Lung microvascular endothelial cell (primary cell): ENCODE results near the gene MYCBP2. TPM values are rescaled to one million over a fixed set of nuclear protein-coding genes. Genes with fewer than 3 reads are reported as not detected.
"Not testable (repeated sequence)": the region's sequence is repeated elsewhere in the genome, so short reads cannot be mapped to it uniquely, and the experiment has no call there.

Experiments
- DNase-seq, 2 donors: peaks; one replicate each; pipeline versions ENCODE4 v3.0.0 to v3.0.0-alpha.2; 2010; ENCODE audit warnings: low read depth in 2 of 2
- total RNA-seq: library from RNA; depleted of rRNA; stranded (reverse); fragments of >200 nt; gene quantifications from 2 replicates; pipeline ENCODE4 v1.2.1, GENCODE V29; 2014

Gene MYCBP2
- total RNA-seq, 1 donor from 2014 or later = 120 TPM

DNA sequence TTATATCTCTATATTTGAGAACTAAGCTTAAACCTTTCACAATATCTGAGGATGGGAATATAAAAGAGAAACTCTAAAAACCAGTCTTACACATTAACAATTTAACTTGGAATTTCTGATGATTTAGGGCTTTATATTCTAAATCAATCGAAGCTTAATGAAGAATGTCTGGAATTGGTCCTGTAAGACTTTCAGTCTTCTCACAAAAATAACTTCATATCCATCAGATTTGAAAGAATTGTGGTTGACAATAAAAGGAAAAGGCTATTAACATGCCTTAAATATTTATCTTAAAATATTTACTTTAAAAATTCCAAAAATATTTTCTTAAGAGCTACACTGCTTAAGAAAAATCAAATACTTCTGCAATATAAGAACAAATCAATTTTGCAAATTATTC, 27.3 kb downstream of the MYCBP2 start:
- no peak for DNase-seq

DNA sequence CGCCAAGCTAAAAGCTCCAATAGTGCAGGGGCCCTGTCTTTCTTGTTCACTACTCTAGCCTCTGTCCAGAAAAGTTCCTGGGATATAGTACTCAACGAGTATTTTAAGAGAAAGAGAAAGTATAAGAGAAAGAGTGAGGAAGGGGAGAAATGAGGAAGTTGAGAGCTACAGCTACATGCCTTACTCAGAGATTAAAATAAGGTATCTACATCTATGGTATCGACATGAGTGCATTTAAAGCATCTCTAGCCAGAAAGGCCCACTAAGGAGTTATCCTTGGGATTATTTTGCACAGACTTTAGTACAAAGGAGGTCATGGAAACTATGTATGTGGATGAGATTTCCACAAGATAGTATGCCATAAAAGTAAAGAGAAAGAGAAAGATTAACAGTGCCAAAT, 28.5 kb downstream of the MYCBP2 start:
- no peak for DNase-seq

DNA sequence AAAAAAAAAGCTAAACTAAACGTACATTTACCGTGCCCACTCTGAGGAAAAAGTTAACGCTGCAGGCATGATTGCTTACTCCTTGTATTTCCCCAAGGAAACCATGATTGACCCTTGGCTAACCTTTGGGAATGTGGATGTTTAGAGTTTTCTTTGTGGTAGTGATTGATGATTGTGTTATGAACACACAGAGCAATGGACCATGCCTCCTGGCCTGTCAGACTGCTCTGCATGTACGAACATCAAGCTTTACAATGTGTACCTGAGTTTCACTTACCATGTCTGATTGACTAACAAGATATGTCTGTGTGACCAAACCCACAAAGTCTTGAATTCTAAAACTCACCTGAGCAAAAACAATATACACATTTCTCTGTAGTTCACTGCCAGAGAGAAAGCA, 35.1 kb downstream of the MYCBP2 start:
- DNase-seq = peak in 1 of 2 donors; percentile 69

DNA sequence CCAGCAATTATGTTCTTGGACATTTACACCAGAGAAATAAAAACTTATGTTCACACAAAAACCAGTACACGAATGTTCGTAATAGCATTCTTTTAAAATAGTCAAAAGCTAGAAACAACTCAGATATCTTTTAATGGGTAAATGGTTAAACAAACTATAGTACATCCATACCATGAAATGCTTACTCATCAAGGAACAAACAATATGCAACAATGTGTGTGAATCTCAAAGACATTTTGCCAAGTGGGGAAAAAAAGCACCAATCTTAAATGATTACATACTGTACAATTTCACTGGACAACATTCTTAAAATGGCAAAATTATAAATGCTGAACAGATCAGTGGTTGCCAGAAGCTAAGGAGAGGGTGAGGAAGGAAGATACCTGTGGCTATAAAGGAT, 36.6 kb downstream of the MYCBP2 start:
- DNase-seq = no peak

DNA sequence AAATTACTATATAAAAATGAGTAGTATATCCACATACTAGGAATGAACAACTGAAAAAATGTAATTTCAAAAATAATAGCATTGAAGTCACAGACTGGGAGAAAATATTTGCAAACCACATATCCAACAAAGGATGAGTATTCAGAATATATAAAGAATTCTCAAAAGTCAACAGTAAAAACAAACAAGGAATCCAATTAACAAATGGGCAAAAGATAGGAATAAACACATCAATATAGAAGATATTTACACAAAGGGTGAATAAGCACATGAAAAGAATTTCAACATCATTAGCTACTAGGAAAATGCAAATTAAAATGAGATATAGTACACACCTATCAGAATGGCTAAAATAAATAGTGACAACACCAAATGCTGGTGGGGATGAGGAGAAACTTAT, 37.0 kb downstream of the MYCBP2 start:
- DNase-seq = no peak

DNA sequence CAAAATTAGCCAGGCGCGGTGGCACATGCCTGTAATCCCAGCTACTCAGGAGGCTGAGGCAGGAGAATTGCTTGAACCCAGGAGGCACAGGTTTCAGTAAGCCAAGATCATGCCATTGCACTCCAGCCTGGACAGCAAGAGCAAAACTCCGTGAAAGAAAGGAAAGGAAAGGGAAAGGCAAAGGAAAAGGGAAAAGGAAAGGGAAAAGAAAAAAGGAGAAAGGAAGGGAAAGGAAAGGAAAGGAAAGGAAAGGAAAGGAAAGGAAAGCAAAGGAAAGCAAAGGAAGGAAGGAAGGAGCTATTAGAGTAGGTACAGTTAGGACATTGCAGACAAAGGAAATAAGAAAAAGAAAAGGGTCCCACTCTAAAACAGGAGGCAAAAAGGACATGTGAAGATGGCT, 41.3 kb downstream of the MYCBP2 start:
- DNase-seq = not testable (repeated sequence)

DNA sequence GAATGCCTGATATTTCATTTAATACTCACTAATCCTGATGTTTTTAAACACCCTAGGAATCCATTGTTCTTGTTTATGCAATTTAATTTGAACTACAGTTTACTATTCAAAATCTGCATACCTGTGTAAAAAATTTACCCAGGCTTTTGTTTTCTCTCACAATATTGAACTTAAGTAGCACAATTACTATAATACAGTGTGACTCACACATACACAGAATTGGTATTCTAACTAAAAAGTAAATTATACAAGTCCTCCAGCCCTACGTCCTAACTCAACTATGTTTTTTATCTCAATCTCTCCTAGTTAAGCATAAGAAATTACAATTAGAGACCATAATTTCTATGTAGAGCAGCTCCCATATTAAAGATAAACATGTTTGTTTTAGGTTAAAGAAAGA, 41.8 kb downstream of the MYCBP2 start:
- DNase-seq = no peak

DNA sequence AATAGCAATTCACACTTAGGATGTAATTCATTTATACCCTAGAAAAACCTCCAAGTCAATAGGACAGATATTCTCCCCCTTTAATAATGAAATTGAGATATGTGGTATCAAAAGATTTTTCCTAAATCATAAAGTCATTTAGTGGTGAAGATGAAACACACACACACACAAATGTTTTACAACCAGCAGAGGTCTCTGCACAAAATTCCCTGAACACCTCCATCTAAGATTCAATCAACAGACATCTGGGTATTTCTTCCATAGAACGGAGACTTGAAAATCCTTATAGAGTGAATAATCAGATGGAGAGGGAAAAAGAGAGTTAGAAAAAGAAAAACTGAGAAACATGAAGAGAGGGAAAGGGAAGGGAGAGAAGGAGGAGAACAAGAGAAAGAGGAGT, 52.8 kb downstream of the MYCBP2 start:
- peak; percentile 6 to 29 for DNase-seq

DNA sequence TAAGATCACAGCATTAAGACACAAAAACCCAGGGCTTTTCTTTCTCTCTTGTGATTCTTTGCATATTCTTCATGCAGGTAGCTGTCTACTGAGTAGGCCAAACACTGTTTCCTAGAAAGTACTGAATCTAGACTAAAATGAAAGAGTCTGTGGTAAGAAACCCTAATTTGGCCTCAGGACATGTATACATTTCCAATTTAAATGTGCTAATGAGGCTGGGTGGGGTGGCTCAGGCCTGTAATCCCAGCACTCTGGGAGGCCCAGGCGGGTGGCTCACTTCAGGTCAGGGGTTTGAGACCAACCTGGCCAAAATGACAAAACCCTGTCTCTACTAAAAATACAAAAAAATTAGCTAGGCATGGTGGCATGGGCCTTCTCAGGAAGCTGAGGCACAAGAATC, 57.8 kb downstream of the MYCBP2 start:
- no peak for DNase-seq

DNA sequence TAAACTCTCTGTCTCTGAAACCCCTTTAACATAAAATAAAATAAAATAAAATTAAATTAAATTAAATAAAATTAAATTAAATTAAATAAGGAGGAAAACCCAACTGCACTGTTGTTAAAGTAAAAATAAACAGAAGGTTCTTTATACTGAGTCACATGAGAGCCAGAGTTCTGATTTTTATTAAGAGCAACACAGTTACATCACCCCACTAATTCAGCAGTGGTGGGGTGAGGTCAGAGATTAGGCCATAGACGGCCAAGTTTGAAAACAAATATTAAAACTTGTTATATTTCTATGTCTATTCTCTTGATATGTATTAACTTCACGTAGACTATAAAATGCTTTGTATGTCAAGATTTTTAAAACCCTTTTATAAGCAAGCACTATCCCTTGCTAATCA, 59.5 kb downstream of the MYCBP2 start:
- DNase-seq = no peak

DNA sequence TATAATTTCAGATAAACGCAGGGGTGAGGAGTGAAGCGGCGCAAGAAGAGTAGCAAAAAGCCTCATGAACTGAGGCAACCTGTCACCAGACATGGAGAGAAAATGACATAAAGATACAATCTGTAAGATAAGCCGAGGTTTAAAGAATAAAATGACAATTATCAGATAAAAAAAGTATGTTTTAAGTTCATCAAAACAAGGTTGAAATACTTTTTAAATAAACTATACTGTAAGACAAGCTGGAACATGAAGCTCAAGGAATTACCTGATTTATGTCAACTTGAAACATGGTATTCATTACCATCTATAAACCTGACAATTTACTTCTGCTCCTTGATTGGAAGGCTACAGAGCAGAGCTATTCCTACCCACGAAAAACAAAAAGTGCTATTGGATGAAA, 61.6 kb downstream of the MYCBP2 start:
- no peak for DNase-seq

DNA sequence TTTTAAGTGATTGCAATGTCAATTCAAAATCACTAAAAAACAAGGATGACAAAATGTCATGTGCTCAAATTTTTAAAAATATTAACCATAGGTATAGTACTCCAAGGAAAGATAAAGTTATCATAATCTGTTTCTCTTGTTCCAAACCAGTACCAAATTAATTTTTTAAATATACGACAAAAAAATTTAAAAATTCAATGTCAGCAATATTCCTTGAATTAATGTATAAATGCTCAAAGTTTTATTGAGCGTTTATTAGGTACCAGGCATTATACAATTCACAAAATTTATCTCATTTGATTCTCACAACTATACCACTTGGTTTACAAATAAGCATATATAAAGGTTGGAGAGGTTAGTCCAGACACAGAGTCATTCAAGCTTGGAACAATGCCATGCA, 64.7 kb downstream of the MYCBP2 start:
- no peak for DNase-seq

DNA sequence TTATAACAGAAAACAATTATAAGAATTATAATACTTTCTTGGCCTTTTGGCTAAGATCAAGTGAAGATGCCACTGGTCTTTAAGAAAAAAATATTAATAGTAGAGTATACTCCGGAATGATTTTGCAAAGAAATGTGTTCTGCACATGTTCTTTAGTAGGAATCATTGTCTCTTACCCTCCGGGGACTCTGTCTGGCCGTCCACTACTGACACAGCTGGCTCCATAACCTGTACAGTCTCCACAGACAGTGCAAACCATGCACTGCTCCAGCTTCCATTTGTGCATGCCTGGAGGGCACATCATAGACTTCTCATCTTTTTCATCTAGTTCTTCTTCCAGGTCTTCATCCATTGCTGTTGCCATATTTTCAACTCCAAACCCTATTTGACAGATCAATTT, 75.9 kb downstream of the MYCBP2 start:
- no peak for DNase-seq

DNA sequence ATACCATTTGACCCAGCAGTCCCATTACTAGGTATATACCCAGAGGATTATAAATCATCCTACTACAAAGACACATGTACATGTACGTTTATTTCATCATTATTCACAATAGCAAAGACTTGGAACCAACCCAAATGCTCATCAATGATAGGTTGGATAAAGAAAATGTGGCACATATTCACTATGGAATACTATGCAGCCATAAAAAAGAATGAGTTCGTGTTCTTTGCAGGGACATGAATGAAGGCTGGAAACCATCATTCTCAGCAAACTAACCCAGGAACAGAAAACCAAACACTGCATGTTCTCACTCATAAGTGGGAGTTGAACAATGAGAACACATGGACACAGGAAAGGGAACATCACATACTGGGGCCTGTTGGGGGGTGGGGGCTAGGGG, 81.7 kb downstream of the MYCBP2 start:
- not testable (repeated sequence) for DNase-seq

DNA sequence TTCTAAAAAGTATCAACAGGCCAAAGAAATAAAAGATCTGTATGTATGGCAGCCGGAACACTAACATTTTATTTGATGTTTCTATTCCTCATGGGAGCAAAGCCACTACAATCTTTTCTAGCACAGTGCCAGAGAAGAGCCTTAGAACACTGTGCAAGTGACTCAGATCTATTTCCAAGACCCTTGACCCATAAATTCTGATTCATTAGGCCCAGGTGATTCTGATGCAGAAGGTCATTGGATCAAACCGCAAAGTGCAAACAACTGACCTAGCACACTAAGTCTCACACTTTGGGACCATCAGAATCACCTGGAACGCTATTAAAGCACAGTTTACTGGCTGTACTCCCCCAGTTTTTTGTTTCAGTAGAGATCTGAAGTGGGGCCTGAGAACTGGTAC, 87.6 kb downstream of the MYCBP2 start:
- DNase-seq = peak in 1 of 2 donors; percentile 10

DNA sequence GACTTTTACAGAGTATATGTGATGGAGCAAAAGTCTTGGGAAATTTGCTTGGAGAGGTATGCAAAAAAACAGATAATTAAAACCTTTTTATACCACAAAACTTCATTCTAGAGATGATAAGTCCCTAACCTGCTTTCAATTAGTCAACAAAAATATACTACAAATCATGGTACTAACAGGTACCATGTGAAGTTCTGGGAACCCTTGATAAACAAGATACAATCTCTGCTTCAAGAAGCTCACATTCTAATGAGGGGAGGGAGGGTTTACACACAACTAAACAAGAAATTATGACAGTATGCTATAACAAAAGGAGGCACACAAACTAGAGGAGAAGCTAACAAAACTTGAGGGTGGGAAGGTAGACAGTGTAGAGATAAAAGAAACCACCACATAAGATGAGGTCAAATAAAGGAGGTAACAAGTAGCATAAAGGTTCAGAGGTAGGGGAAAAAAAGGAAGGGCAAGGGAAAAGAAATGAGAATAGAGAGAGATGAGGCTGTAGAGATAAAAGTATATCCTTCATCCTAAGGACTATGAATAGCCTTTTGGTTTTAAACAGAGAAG, 91.4 kb downstream of the MYCBP2 start:
- DNase-seq = no peak

DNA sequence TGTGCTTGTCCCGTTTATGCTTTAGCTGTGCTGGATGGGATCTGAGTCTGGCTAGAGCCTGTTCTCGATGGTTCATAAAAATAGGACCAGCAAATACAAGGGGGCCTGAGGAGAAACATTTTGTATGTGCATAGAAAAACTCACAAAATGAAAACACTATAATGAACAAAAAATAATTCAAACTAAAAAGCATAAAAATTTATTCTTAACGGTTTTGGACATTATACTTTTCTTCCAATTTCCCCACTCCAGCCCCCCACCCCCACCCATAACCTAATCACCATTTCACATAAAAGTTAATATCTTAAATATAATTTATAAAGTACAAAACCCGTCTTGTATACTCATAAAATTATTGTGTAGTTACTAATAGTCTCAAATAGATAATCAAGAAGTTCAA, 93.7 kb downstream of the MYCBP2 start:
- DNase-seq = no peak

DNA sequence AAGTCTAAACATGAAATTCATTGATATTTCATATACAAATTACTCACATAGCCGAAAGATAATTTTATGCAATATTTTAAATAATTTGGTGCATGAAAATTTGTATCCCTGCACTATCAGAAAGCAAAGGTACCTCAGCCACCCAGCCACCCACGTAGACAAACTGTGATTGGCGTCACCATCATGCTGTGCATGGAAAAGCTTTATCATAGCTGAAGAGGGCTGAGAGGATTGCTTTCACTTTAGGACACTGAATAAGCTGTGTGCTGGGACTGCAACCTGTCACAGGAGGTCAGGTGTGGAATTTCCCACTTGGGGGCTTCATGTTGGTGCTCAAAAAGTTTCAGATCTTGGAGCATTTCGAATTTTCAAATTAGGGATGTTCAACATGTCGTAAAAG, 96.3 kb downstream of the MYCBP2 start:
- DNase-seq = peak in 1 of 2 donors; percentile 4

DNA sequence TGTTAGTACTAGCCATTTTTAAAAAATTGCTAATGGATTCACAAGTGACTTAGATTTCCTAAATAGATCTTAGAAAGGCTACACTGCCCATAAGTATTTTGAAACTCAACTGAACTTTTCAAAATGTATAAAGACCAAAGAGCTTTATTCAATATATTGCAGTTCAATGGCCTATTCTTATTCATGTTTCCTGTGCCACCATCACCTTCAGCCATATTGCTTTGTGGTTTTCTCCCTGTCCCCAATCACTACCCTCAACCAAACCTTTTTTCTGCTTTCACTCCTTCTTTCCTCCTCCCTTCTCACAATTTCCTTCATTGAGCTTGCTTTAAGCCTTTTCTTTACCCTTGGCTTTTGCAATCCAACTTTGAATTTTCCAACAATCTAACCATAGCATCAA, 100.9 kb downstream of the MYCBP2 start:
- DNase-seq = no peak

DNA sequence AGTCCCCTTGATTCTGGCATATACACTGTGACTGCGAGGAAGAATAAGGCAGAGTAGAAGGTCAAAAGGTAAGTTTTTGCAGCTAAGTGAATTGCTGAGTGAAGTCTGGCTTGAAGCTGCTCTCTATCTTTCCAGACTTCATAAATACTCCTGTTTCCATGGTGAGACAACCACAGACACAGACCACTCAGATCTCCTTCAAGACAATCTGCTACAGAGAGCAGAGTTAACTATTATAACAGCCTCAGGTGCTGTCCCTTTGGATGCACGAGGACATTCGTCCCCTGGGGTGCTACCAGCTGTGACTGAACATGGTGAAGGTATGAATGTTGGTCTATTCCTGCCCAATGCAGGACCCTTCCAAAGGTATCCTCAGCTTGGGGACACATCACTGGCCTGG, 104.0 kb downstream of the MYCBP2 start:
- DNase-seq = no peak

DNA sequence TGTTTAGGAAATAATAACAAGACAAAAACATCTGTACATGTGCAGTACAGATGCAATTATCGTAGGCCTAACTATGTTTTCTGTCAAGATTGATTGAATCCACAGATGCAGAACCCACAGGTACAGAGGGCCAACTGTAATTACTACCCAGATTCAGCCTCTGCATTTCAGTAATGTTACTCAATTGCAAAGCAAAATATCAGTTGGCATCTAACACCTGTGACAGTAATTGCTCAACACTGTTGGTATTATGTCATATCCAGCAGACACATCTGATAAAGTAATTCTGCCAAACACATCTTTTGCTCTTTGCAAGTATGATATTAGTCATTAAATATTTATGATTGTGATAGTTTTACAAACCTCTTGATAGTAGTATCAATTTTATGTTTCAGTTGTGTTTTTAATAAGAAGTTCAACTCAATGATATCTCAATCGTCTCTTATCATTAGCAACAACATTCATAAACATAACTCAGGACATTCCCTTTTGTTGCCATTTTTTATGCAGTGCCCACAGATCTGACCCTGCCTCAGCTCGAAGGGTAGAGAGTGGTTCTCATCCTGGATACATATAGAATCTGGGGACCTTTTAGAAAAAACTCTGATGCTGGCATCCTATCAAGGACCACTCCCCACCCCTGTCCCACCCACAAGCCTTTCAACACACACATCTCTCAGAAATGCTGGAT, 104.7 kb downstream of the MYCBP2 start:
- no peak for DNase-seq

DNA sequence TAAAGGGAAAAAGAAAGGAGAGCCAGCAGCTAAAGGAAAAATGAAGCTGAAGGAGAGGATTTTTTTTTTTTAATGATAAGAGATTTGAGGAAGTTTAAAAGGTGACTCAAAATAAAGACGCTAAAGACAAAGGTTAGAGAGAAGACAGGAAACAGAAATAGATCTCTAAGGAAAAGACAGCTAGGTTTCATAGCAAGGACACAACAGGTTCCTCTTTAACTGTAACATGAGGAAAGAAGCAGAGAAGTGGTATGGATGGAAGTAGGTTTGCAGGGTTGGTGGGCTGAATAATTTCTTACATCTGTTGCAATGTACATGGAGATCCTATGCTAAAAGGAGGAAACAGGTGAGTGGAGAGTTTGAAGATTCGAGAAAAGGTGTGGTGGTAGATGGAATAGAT, 107.5 kb downstream of the MYCBP2 start:
- no peak for DNase-seq

DNA sequence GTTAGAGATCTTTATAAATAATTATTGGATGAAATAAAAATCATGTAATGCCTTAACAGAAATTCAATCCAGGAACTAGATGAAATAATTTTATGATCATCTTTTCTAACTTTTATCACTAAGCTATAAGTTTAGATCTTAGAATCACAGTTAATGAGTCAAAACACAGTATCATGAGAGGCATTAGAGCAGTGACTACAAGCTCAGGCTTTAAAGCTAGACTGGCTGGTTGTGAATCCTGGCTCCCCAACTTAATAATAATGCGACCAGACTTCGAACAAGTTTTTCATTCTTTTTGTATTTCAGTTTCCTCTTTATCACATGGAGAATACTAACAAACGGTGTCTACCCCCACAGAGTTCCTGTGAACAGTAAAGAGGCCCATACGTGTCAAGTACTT, 108.6 kb downstream of the MYCBP2 start:
- peak in 1 of 2 donors; percentile 6 for DNase-seq

DNA sequence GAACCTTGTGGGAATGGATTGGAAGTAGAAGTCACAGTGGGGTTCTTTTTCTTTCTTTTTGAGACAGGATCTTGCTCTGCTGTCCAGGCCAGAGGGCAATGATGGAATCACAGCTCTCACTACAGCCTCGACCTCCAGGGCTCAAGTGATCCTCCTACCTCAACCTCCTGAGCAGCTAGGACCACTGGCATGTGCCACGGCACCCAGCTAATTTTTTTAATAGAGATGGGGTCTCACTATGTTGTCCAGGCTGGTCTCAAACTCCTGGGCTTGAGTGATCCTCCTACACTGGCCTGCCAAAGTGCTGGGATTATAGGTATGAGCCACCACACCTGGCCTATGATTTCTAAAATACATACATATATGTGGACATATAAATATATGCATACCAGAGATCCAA, 111.4 kb downstream of the MYCBP2 start:
- no peak for DNase-seq
